Neutrophil (primary cell): ENCODE results near the gene TSC22D3.
A peak's percentile ranks its signal among the peaks of the same experiment; 100 is the strongest.

Experiments used
- H3K27ac ChIP-seq: fragments of 200-600 bp; sonication (generic); 2 replicates; pipeline ENCODE4 v1.5.1; 2016; ENCODE audit warnings: mild to moderate bottlenecking, moderate library complexity
- H3K27me3 ChIP-seq: fragments of 200-600 bp; sonication (generic); 2 replicates; pipeline ENCODE4 v1.6.0; 2016; ENCODE audit warnings: mild to moderate bottlenecking
- H3K36me3 ChIP-seq: fragments of 200-600 bp; sonication (generic); 2 replicates; pipeline ENCODE4 v1.5.1; 2017
- H3K4me1 ChIP-seq, 2 experiments: fragments of 200-600 bp in 1 of 2; sonication (generic) in 1 of 2; 1 replicate in 1 of 2; 2 replicates in 1 of 2; pipeline versions ENCODE4 v1.5.1 to v1.6.1; 2013 to 2016; ENCODE audit warnings: low read depth in 1 of 2, low read length in 1 of 2, mild to moderate bottlenecking in 1 of 2, moderate library complexity in 1 of 2; ENCODE audit not compliant: control insufficient read depth in 1 of 2, insufficient read depth in 1 of 2
- H3K4me3 ChIP-seq, 2 experiments: fragments of 200-600 bp in 1 of 2; sonication (generic) in 1 of 2; 1 replicate in 1 of 2; 2 replicates in 1 of 2; pipeline ENCODE4 v1.5.1; 2013 to 2016; ENCODE audit warnings: low read depth in 1 of 2, low read length in 1 of 2, mild to moderate bottlenecking in 1 of 2, moderate library complexity in 1 of 2
- H3K9me3 ChIP-seq: fragments of 200-600 bp; sonication (generic); 2 replicates; pipeline ENCODE4 v1.5.1; 2016
- CTCF ChIP-seq: fragments of 200-600 bp; sonication (generic); IDR thresholded peaks from 2 replicates; pipeline ENCODE4 v1.5.1; 2016; ENCODE audit warnings: antibody characterized with exemption

Gene TSC22D3

GRCh38 chrX:107748506-107748905 lies 27.1 kb downstream of the TSC22D3 start:
- Histone ChIP-seq H3K27me3 (no peaks in the 10 kb centered on the region), H3K4me3 (no peak overlapping the region), H3K4me1 (no peaks in the 10 kb centered on the region), H3K36me3 (no peaks in the 10 kb centered on the region), H3K27ac (no peak overlapping the region), H3K9me3 (no peaks in the 10 kb centered on the region)
- no peak for TF ChIP-seq CTCF

- Histone ChIP-seq H3K4me1 (peaks cover 0 to under 1% of the 10 kb centered on the region in 2 experiments), H3K9me3 (no peaks in the 10 kb centered on the region), H3K27ac (no peak overlapping the region), H3K4me3 (no peak overlapping the region), H3K36me3 (no peaks in the 10 kb centered on the region), H3K27me3 (no peaks in the 10 kb centered on the region)
- TF ChIP-seq CTCF, result no peak
These were observed 27.9 kb downstream of the TSC22D3 start for GRCh38 chrX:107747596-107748161.

GRCh38 chrX:107744868-107745267 lies 30.7 kb downstream of the TSC22D3 start:
- TF ChIP-seq CTCF, result no peak
- Histone ChIP-seq H3K27me3 (peaks cover 8% of the 10 kb centered on the region), H3K4me1 (peaks cover 4 to 10% of the 10 kb centered on the region in 2 experiments), H3K27ac (no peak overlapping the region), H3K9me3 (no peaks in the 10 kb centered on the region), H3K4me3 (no peak overlapping the region), H3K36me3 (no peaks in the 10 kb centered on the region)

GRCh38 chrX:107743995-107744394 lies 31.6 kb downstream of the TSC22D3 start:
- Histone ChIP-seq H3K27me3 (peaks cover 8% of the 10 kb centered on the region), H3K9me3 (no peaks in the 10 kb centered on the region), H3K27ac (no peak overlapping the region), H3K4me3 (no peak overlapping the region), H3K36me3 (no peaks in the 10 kb centered on the region), H3K4me1 (peaks cover 4 to 10% of the 10 kb centered on the region in 2 experiments)
- TF ChIP-seq CTCF, result no peak

GRCh38 chrX:107742700-107743191 lies 32.8 kb downstream of the TSC22D3 start:
- H3K4me1 ChIP-seq, result peaks cover 4 to 10% of the 10 kb centered on the region in 2 experiments
- H3K36me3 ChIP-seq, result no peaks in the 10 kb centered on the region
- H3K27me3 ChIP-seq, result peaks cover 8% of the 10 kb centered on the region
- H3K4me3 ChIP-seq, result peak overlapping the region in 1 of 2 experiments; percentile 48
- no peak for TF ChIP-seq CTCF
- no peaks in the 10 kb centered on the region for H3K9me3 ChIP-seq
- H3K27ac ChIP-seq, result no peak overlapping the region
